Thoracic aorta (tissue), 2 donors: Measurements from ENCODE around the gene RPRD1A. TPM values are rescaled to one million over a fixed set of nuclear protein-coding genes. Genes with fewer than 3 reads are reported as not detected.

ENCODE experiments used
- ATAC-seq: fragments of 150-250 bp; one replicate; pipeline ENCODE4 v1.8.0; 2017; ENCODE audit warnings: low read depth; ENCODE audit not compliant: insufficient number of reproducible peaks, low FRiP score
- DNase-seq: peaks from one replicate; pipeline ENCODE4 v3.0.0-alpha.2; 2020; ENCODE audit warnings: low spot score
- H3K27ac ChIP-seq, 2 donors: fragments of 200-600 bp; sonication (generic); 1 replicate in 1 of 2; 2 replicates in 1 of 2; pipeline ENCODE4 v1.5.1; 2016; ENCODE audit warnings: mild to moderate bottlenecking in 2 of 2, moderate library complexity in 2 of 2
- H3K27me3 ChIP-seq: fragments of 200-600 bp; sonication (generic); replicated peaks from 2 replicates; pipeline ENCODE4 v1.6.0; 2016; ENCODE audit warnings: mild to moderate bottlenecking; ENCODE audit not compliant: insufficient read depth
- H3K36me3 ChIP-seq: fragments of 200-600 bp; sonication (generic); one replicate; pipeline ENCODE4 v1.5.1; 2016
- H3K4me1 ChIP-seq, 2 donors: fragments of 200-600 bp; sonication (generic); 1 replicate in 1 of 2; 2 replicates in 1 of 2; pipeline versions ENCODE4 v1.5.1 to v1.6.0; 2016; ENCODE audit warnings: low read depth in 2 of 2, mild to moderate bottlenecking in 1 of 2; ENCODE audit not compliant: control insufficient read depth in 1 of 2
- H3K4me3 ChIP-seq: fragments of 200-600 bp; sonication (generic); 2 replicates; pipeline ENCODE4 v1.5.1; 2016; ENCODE audit warnings: mild to moderate bottlenecking
- H3K9me3 ChIP-seq: fragments of 200-600 bp; sonication (generic); 2 replicates; pipeline ENCODE4 v1.5.1; 2016
- total RNA-seq, 2 donors: library from RNA; depleted of rRNA; stranded (reverse); fragments of >200 nt; gene quantifications; one replicate each; pipeline versions ENCODE4 v1.1.0 to v1.2.3, GENCODE V29; 2016
- TF ChIP-seq, protein P1 (sequence below): fragments of 200-600 bp; sonication (generic); IDR thresholded peaks from one replicate; pipeline ENCODE4 v1.5.1; 2019; ENCODE audit warnings: antibody characterized with exemption

Gene RPRD1A
- total RNA-seq, 2 donors from 2014 or later, result 49.8 to 64.9 TPM

GRCh38 chr18:35949903-35950627 lies 117.3 kb downstream of the RPRD1A start:
- no peak for DNase-seq
- Histone ChIP-seq H3K27ac (no peak overlapping the region), H3K36me3 (no peaks in the 10 kb centered on the region), H3K27me3 (no peaks in the 10 kb centered on the region), H3K4me1 (peaks cover 0 to 7% of the 10 kb centered on the region in 2 donors), H3K9me3 (no peaks in the 10 kb centered on the region), H3K4me3 (peak overlapping the region; percentile 76)
- TF ChIP-seq, protein P1, sequence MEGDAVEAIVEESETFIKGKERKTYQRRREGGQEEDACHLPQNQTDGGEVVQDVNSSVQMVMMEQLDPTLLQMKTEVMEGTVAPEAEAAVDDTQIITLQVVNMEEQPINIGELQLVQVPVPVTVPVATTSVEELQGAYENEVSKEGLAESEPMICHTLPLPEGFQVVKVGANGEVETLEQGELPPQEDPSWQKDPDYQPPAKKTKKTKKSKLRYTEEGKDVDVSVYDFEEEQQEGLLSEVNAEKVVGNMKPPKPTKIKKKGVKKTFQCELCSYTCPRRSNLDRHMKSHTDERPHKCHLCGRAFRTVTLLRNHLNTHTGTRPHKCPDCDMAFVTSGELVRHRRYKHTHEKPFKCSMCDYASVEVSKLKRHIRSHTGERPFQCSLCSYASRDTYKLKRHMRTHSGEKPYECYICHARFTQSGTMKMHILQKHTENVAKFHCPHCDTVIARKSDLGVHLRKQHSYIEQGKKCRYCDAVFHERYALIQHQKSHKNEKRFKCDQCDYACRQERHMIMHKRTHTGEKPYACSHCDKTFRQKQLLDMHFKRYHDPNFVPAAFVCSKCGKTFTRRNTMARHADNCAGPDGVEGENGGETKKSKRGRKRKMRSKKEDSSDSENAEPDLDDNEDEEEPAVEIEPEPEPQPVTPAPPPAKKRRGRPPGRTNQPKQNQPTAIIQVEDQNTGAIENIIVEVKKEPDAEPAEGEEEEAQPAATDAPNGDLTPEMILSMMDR, result peak; percentile 96
- no peak for ATAC-seq

DNA sequence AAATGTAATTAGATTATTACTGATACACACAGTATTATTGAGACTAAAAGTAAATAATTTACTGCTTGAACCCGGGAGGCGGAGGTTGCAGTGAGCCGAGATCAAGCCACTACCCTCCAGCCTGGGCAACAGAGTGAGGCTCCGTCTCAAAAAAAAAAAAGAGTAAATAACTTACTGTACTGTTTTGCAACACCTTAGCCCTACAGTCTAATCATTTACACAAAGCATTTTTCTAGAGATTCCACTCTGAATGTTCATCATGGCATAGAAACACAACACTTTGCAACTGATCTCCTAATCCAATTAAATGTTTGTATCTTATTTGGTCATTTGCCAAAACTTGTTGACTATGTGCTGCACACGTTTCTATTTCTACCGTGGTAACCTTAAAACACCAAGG lies 118.3 kb downstream of the RPRD1A start:
- Histone ChIP-seq H3K4me1 (peaks cover 0 to 7% of the 10 kb centered on the region in 2 donors), H3K27me3 (no peaks in the 10 kb centered on the region), H3K9me3 (no peaks in the 10 kb centered on the region), H3K27ac (no peak overlapping the region), H3K4me3 (no peak overlapping the region), H3K36me3 (no peaks in the 10 kb centered on the region)
- DNase-seq (no peak), ATAC-seq (no peak)
- TF ChIP-seq, protein P1, result no peak

GRCh38 chr18:35948080-35948479 lies 119.3 kb downstream of the RPRD1A start:
- TF ChIP-seq, protein P1, result no peak
- no peaks in the 10 kb centered on the region for H3K36me3 ChIP-seq
- ATAC-seq (no peak), DNase-seq (no peak)
- H3K27me3 ChIP-seq, result no peaks in the 10 kb centered on the region
- peaks cover 0 to 7% of the 10 kb centered on the region in 2 donors for H3K4me1 ChIP-seq
- no peak overlapping the region for H3K4me3 ChIP-seq
- no peak overlapping the region for H3K27ac ChIP-seq
- H3K9me3 ChIP-seq, result no peaks in the 10 kb centered on the region

DNA sequence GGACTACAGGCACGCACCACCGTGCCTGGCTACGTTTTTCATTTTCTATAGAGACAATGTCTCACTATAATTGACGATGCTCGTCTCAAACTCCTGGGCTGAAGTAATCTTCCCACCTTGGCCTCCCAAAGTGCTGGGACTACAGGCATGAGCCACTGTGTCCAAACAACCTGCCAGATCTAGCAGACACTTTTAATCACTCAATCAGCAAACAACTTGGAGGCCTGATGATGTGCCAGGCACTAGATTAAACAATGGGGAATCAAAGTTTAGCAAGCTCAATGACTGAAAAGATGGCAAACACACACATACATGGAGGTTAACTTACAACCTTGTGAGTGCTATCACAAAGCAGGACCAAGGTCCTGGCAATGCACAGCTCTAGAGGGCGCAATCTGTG lies 124.7 kb downstream of the RPRD1A start:
- H3K9me3 ChIP-seq, result no peaks in the 10 kb centered on the region

GRCh38 chr18:35942133-35942532 lies 125.2 kb downstream of the RPRD1A start:
- Histone ChIP-seq H3K27ac (no peak overlapping the region), H3K4me3 (no peak overlapping the region), H3K9me3 (no peaks in the 10 kb centered on the region), H3K36me3 (no peaks in the 10 kb centered on the region), H3K4me1 (no peaks in the 10 kb centered on the region), H3K27me3 (no peaks in the 10 kb centered on the region)
- ATAC-seq (no peak), DNase-seq (no peak)
- TF ChIP-seq, protein P1, result no peak

More for the DNA sequence above, 124.7 kb downstream of the RPRD1A start:
- Histone ChIP-seq H3K27ac (no peak overlapping the region), H3K4me3 (no peak overlapping the region), H3K27me3 (no peaks in the 10 kb centered on the region), H3K4me1 (no peaks in the 10 kb centered on the region), H3K36me3 (no peaks in the 10 kb centered on the region)
- no peak for DNase-seq
- ATAC-seq, result no peak
- TF ChIP-seq, protein P1, result no peak
